ENCODE measurements around the gene CCL23. TPM values are rescaled to one million over a fixed set of nuclear protein-coding genes. Genes with fewer than 3 reads are reported as not detected.
A peak's percentile ranks its signal among the peaks of the same experiment; 100 is the strongest.

CCL23 gene
- polyA plus RNA-seq, 1 donor (not counting 4 experiments of a cell fraction or from before 2014, with no cell fraction given): not detected

DNA sequence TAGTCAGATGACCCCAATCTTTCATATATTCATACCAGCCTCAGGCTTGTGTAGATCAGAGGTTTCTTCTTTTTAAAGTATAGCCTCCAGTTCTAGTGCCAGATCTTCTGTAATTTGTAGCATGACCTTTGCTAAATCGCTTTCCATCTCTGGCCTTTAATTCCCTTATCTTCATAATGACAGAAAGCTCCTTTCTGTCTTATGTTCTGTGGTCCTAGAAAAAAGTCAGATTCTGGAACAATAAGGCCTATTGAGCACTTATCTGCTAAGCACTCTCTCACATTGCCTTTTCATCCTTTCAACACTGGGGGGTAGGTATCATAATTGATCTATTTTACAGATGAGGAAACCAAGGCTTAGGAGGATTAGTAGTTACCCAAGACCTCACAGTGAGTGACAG lies 45.7 kb downstream of the CCL23 start:
- DNase-seq (ENCODE audit: low read depth, low spot score) (no peak), FAIRE-seq (no peak)
- Histone ChIP-seq H3K4me3 (ENCODE audit: control insufficient read depth in 2 of 3, extremely low read depth in 1 of 3, insufficient read depth in 2 of 3, low read depth in 1 of 3, low read length in 3 of 3) (no peak overlapping the region), H3K4me2 (ENCODE audit: control insufficient read depth, extremely low read depth, insufficient read depth, low read depth, low read length) (no peak overlapping the region), H3K27me3 (ENCODE audit: control insufficient read depth, extremely low read depth, insufficient read depth, low read length) (no peaks in the 10 kb centered on the region), H2AFZ (ENCODE audit: control insufficient read depth, low read length) (no peak overlapping the region), H3K9me3 (ENCODE audit: control insufficient read depth, low read depth, low read length) (no peaks in the 10 kb centered on the region), H4K20me1 (ENCODE audit: control insufficient read depth, extremely low read depth, insufficient read depth, low read length) (no peaks in the 10 kb centered on the region), H3K4me1 (ENCODE audit: control insufficient read depth, extremely low read depth, insufficient read depth, low read length) (peaks cover 18% of the 10 kb centered on the region), H3K9ac (ENCODE audit: control insufficient read depth, extremely low read depth, insufficient read depth, low read length) (no peak overlapping the region), H3K9me1 (ENCODE audit: control insufficient read depth, extremely low read depth, insufficient read depth, low read length) (no peaks in the 10 kb centered on the region), H3K79me2 (ENCODE audit: control insufficient read depth, insufficient read depth, low read length) (no peaks in the 10 kb centered on the region), H3K36me3 (ENCODE audit: control insufficient read depth in 2 of 2, extremely low read depth in 1 of 2, insufficient read depth in 2 of 2, low read length in 2 of 2) (no peaks in the 10 kb centered on the region), H3K27ac (ENCODE audit: control insufficient read depth, insufficient read depth, low read length) (no peak overlapping the region)
- TF ChIP-seq EZH2 (IDR thresholded peaks at IDR 0.05; ENCODE audit: low read length): no peak
- TF ChIP-seq, protein P1, sequence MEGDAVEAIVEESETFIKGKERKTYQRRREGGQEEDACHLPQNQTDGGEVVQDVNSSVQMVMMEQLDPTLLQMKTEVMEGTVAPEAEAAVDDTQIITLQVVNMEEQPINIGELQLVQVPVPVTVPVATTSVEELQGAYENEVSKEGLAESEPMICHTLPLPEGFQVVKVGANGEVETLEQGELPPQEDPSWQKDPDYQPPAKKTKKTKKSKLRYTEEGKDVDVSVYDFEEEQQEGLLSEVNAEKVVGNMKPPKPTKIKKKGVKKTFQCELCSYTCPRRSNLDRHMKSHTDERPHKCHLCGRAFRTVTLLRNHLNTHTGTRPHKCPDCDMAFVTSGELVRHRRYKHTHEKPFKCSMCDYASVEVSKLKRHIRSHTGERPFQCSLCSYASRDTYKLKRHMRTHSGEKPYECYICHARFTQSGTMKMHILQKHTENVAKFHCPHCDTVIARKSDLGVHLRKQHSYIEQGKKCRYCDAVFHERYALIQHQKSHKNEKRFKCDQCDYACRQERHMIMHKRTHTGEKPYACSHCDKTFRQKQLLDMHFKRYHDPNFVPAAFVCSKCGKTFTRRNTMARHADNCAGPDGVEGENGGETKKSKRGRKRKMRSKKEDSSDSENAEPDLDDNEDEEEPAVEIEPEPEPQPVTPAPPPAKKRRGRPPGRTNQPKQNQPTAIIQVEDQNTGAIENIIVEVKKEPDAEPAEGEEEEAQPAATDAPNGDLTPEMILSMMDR (optimal IDR thresholded peaks at IDR 0.05 in 1 of 3, IDR thresholded peaks at IDR 0.05 in 1 of 3, conservative IDR thresholded peaks at IDR 0.05 in 1 of 3; ENCODE audit: extremely low read depth in 1 of 3, insufficient read depth in 2 of 3, low read length in 3 of 3): no peak
- dilution Hi-C loops (cut with MboI; ENCODE audit: extremely low pct_ligation_motif_present, low sequenced_read_pairs): no loop called here

DNA sequence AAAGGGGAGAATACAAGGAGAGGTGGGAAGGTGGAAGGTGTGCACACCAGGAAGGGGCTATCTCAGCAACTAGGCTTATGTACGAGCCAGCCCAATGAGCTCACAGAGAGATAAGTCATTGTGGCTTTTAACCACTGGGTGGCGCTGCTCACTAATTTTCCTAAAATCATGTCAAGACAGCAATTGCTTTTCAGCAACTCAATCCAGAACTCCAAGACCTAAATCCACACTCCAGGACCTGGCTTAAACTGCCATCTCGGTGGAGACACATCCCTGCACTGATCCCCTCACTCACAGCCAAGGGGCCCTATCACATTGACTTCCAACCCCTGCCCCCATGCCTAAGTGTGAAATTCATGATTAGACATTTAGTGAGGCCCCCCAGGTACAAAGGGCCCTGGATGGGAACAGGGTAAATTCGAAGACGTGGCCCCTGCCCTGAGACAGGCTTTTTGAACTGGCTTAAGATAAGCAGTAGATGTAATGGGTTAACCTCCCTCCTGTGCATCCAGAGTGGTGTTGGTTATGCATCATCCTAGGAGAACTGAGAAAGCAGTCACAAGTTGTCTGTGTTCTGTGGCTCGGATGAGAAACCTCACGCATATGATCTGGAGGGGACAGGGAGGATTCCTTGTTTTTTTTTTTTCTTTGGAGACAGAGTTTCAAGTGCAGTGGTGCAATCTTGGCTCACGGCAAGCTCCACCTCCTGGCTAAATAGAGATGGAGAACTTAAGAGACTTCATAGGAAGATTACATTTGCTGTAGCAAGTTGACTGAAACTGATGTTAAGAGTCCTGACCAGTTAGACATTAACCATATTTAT lies 48.0 kb downstream of the CCL23 start:
- Histone ChIP-seq H3K9ac (ENCODE audit: control insufficient read depth, extremely low read depth, insufficient read depth, low read length) (no peak overlapping the region), H3K79me2 (ENCODE audit: control insufficient read depth, insufficient read depth, low read length) (no peaks in the 10 kb centered on the region), H3K36me3 (ENCODE audit: control insufficient read depth in 2 of 2, extremely low read depth in 1 of 2, insufficient read depth in 2 of 2, low read length in 2 of 2) (no peaks in the 10 kb centered on the region), H3K27ac (ENCODE audit: control insufficient read depth, insufficient read depth, low read length) (no peak overlapping the region), H3K9me1 (ENCODE audit: control insufficient read depth, extremely low read depth, insufficient read depth, low read length) (no peaks in the 10 kb centered on the region), H3K9me3 (ENCODE audit: control insufficient read depth, low read depth, low read length) (no peaks in the 10 kb centered on the region), H3K4me1 (ENCODE audit: control insufficient read depth, extremely low read depth, insufficient read depth, low read length) (peaks cover 18% of the 10 kb centered on the region), H2AFZ (ENCODE audit: control insufficient read depth, low read length) (no peak overlapping the region), H3K4me2 (ENCODE audit: control insufficient read depth, extremely low read depth, insufficient read depth, low read depth, low read length) (no peak overlapping the region), H4K20me1 (ENCODE audit: control insufficient read depth, extremely low read depth, insufficient read depth, low read length) (no peaks in the 10 kb centered on the region), H3K27me3 (ENCODE audit: control insufficient read depth, extremely low read depth, insufficient read depth, low read length) (no peaks in the 10 kb centered on the region), H3K4me3 (ENCODE audit: control insufficient read depth in 2 of 3, extremely low read depth in 1 of 3, insufficient read depth in 2 of 3, low read depth in 1 of 3, low read length in 3 of 3) (no peak overlapping the region)
- FAIRE-seq: no peak
- no peak for TF ChIP-seq EZH2 (IDR thresholded peaks at IDR 0.05; ENCODE audit: low read length)
- TF ChIP-seq, protein P1 (optimal IDR thresholded peaks at IDR 0.05 in 1 of 3, IDR thresholded peaks at IDR 0.05 in 1 of 3, conservative IDR thresholded peaks at IDR 0.05 in 1 of 3; ENCODE audit: extremely low read depth in 1 of 3, insufficient read depth in 2 of 3, low read length in 3 of 3): peak; percentile 77 to 81 (median 80)
- dilution Hi-C loops (cut with MboI; ENCODE audit: extremely low pct_ligation_motif_present, low sequenced_read_pairs): no loop called here
- DNase-seq (ENCODE audit: low read depth, low spot score): peak; percentile 19
